HCT116 (cell line): ENCODE data around the gene LRRFIP1. TPM values are rescaled to one million over a fixed set of nuclear protein-coding genes. Genes with fewer than 3 reads are reported as not detected.

Source experiments
- ATAC-seq: fragments of 200-7000 bp; cut with Tn5 transposase; 2 replicates; pipeline ENCODE4 v1.9.1; 2020; ENCODE audit warnings: mild to moderate bottlenecking, moderate library complexity
- BruUV-seq: library from RNA; stranded (reverse); fragments of 400-500 nt; replicated peaks from 2 replicates; lab custom pipeline; 2021; lab: Mats Ljungman, UMichigan
- CTCF ChIA-PET: fragments of 300-600 bp; sonication (Branson Sonifier 250); formaldehyde crosslinking; loops from one replicate; lab custom pipeline; 2021; ENCODE audit warnings: antibody characterized with exemption; lab: Charles Lee
- POLR2A ChIA-PET: fragments of 300-600, 350-600 bp; sonication (Branson Sonifier 250); formaldehyde crosslinking; loops from one replicate; lab custom pipeline; 2021; ENCODE audit warnings: antibody characterized with exemption; lab: Charles Lee
- RAD21 ChIA-PET, 2 experiments: fragments of 300-600 bp; sonication (Branson Sonifier 250); formaldehyde crosslinking; loops; one replicate each; lab custom pipeline; 2023; ENCODE audit warnings: low total read pairs in 2 of 2; ENCODE audit not compliant: uncharacterized antibody in 2 of 2, unreplicated experiment in 2 of 2, low non-redundant PET in 1 of 2; lab: Charles Lee
- DNase-seq: peaks from one replicate; pipeline ENCODE4 v3.0.0-alpha.2; 2010; ENCODE audit warnings: low read depth, low spot score
- H2AFZ ChIP-seq: fragments of 200-600 bp; shearing (Covaris generic), sonication (generic); 2 replicates; pipeline ENCODE4 v1.6.1; 2017; ENCODE audit warnings: low read depth, mixed run types, mixed read lengths, antibody characterized with exemption, low read length; ENCODE audit not compliant: poor library complexity, severe bottlenecking
- H3K27ac ChIP-seq: 2 replicates; pipeline ENCODE4 v1.5.1; 2012; ENCODE audit warnings: low read depth, low read length
- H3K27me3 ChIP-seq: fragments of 200-600 bp; sonication (generic); 2 replicates; pipeline ENCODE4 v1.6.1; 2016; ENCODE audit warnings: mixed run types, low read length, mixed read lengths; ENCODE audit not compliant: insufficient read depth
- H3K36me3 ChIP-seq, 2 experiments: fragments of 200-500 bp in 1 of 2; fragments of 200-600 bp in 1 of 2; sonication (Bioruptor generic) in 1 of 2; sonication (generic) in 1 of 2; 2 replicates each; pipeline versions ENCODE4 v1.5.1 to v1.6.1; 2014 to 2016; ENCODE audit warnings: low read length in 2 of 2, inconsistent platforms in 1 of 2, mixed read lengths in 1 of 2, mixed run types in 1 of 2; ENCODE audit not compliant: insufficient read depth in 2 of 2, control insufficient read depth in 1 of 2
- H3K4me1 ChIP-seq, 2 experiments: fragments of 200-600 bp in 1 of 2; sonication (generic) in 1 of 2; 2 replicates each; pipeline versions ENCODE4 v1.5.1 to v1.6.1; 2012 to 2017; ENCODE audit warnings: low read length in 2 of 2, inconsistent platforms in 1 of 2, mild to moderate bottlenecking in 1 of 2, mixed read lengths in 1 of 2, mixed run types in 1 of 2, moderate library complexity in 1 of 2; ENCODE audit not compliant: insufficient read depth in 2 of 2, control insufficient read depth in 1 of 2
- H3K4me2 ChIP-seq: fragments of 200-600 bp; sonication (generic); 2 replicates; pipeline ENCODE4 v1.6.1; 2017; ENCODE audit warnings: mixed run types, low read length, mixed read lengths
- H3K4me3 ChIP-seq, 2 experiments: fragments of 200-600 bp in 1 of 2; sonication (generic) in 1 of 2; replicated peaks in 1 of 2; 2 replicates each; pipeline ENCODE4 v1.5.1; 2011 to 2016; ENCODE audit warnings: low read length in 2 of 2, control low read depth in 1 of 2, low read depth in 1 of 2, mild to moderate bottlenecking in 1 of 2, mixed read lengths in 1 of 2, mixed run types in 1 of 2
- H3K79me2 ChIP-seq: fragments of 200-600 bp; sonication (generic); 2 replicates; pipeline ENCODE4 v1.6.1; 2017; ENCODE audit warnings: mild to moderate bottlenecking, mixed run types, low read length, moderate library complexity, mixed read lengths; ENCODE audit not compliant: insufficient read depth
- H3K9ac ChIP-seq: fragments of 200-600 bp; sonication (generic); 2 replicates; pipeline ENCODE4 v1.6.1; 2016; ENCODE audit warnings: low read length, mixed read lengths
- H3K9me2 ChIP-seq: fragments of 200-600 bp; sonication (generic), shearing (Covaris generic); 2 replicates; pipeline ENCODE4 v1.6.1; 2017; ENCODE audit warnings: mixed run types, mild to moderate bottlenecking, moderate library complexity; ENCODE audit not compliant: insufficient read depth
- H3K9me3 ChIP-seq, 2 experiments: fragments of 200-500 bp in 1 of 2; fragments of 200-600 bp in 1 of 2; sonication (Bioruptor generic) in 1 of 2; sonication (generic) in 1 of 2; 2 replicates each; pipeline ENCODE4 v1.6.1; 2014 to 2017; ENCODE audit warnings: low read length in 2 of 2, mixed read lengths in 2 of 2, inconsistent platforms in 1 of 2, low read depth in 1 of 2, mild to moderate bottlenecking in 1 of 2, mixed run types in 1 of 2, moderate library complexity in 1 of 2; ENCODE audit not compliant: control insufficient read depth in 1 of 2, insufficient read depth in 1 of 2
- H4K20me1 ChIP-seq: fragments of 200-600 bp; sonication (generic), shearing (Covaris generic); 2 replicates; pipeline ENCODE4 v1.6.1; 2017; ENCODE audit warnings: mixed run types, mild to moderate bottlenecking, moderate library complexity; ENCODE audit not compliant: insufficient read depth
- CBX3 ChIP-seq: IDR thresholded peaks from 2 replicates; pipeline ENCODE4 v1.6.1; 2012; ENCODE audit warnings: low read depth
- EZH2 ChIP-seq: fragments of 200-600 bp; sonication (generic); IDR thresholded peaks from 2 replicates; pipeline ENCODE4 v1.6.1; 2017; ENCODE audit warnings: antibody characterized with exemption, mixed run types
- EZH2phosphoT487 ChIP-seq: fragments of 200-600 bp; IDR thresholded peaks from 2 replicates; pipeline ENCODE4 v1.6.1; 2018; ENCODE audit warnings: antibody characterized with exemption, borderline replicate concordance
- SIN3A ChIP-seq: IDR thresholded peaks from 2 replicates; pipeline ENCODE4 v1.6.1; 2012; ENCODE audit warnings: low read depth
- SP1 ChIP-seq: IDR thresholded peaks from 2 replicates; pipeline ENCODE4 v1.6.1; 2012; ENCODE audit warnings: low read depth
- SRF ChIP-seq: IDR thresholded peaks from 2 replicates; pipeline ENCODE4 v1.6.1; 2012; ENCODE audit warnings: low read depth
- ZFX ChIP-seq: fragments of 450-650 bp; IDR thresholded peaks from 2 replicates; pipeline ENCODE4 v1.6.1; 2017
- intact Hi-C: fragments of 100-400 bp; cut with micrococcal nuclease; formaldehyde crosslinking; loops from 2 replicates; pipeline ENCODE4 v1.10.0; 2022
- total RNA-seq: library from RNA; stranded (reverse); gene quantifications from one replicate; pipeline ENCODE4 v1.2.1, GENCODE V29; 2021; ENCODE audit not compliant: unreplicated experiment
- TF ChIP-seq, protein P1 (sequence below): IDR thresholded peaks from 2 replicates; pipeline ENCODE4 v1.6.1; 2011; ENCODE audit warnings: mild to moderate bottlenecking, low read length, moderate library complexity; ENCODE audit not compliant: insufficient replicate concordance; ENCODE audit errors: extremely low read depth
- TF ChIP-seq, protein P2 (sequence below): IDR thresholded peaks from 2 replicates; pipeline ENCODE4 v1.6.1; 2012
- TF ChIP-seq, protein P3 (sequence below): IDR thresholded peaks from 2 replicates; pipeline ENCODE4 v1.6.1; 2012

Gene LRRFIP1
- total RNA-seq, 1 experiment from 2014 or later: 76.9 TPM

- no peaks in the 10 kb centered on the region for H3K9me2 ChIP-seq
- no peak overlapping the region for H3K27ac ChIP-seq
- no peaks in the 10 kb centered on the region for H3K36me3 ChIP-seq
- ChIA-PET CTCF (no interaction called here), RAD21 (no interaction called here), POLR2A (no interaction called here)
- intact Hi-C loops: no loop called here
- no peak overlapping the region for H2AFZ ChIP-seq
- H4K20me1 ChIP-seq: no peaks in the 10 kb centered on the region
- H3K4me2 ChIP-seq: no peak overlapping the region
- no TSS peak for BruUV-seq
- no peaks in the 10 kb centered on the region for H3K79me2 ChIP-seq
- no peak overlapping the region for H3K9ac ChIP-seq
- ATAC-seq: no peak
- no peak overlapping the region for H3K4me3 ChIP-seq
- H3K27me3 ChIP-seq: no peaks in the 10 kb centered on the region
- TF ChIP-seq EZH2 (no peak), SRF (no peak), SIN3A (no peak), SP1 (no peak), CBX3 (no peak), ZFX (no peak), EZH2phosphoT487 (no peak)
- TF ChIP-seq, protein P1, sequence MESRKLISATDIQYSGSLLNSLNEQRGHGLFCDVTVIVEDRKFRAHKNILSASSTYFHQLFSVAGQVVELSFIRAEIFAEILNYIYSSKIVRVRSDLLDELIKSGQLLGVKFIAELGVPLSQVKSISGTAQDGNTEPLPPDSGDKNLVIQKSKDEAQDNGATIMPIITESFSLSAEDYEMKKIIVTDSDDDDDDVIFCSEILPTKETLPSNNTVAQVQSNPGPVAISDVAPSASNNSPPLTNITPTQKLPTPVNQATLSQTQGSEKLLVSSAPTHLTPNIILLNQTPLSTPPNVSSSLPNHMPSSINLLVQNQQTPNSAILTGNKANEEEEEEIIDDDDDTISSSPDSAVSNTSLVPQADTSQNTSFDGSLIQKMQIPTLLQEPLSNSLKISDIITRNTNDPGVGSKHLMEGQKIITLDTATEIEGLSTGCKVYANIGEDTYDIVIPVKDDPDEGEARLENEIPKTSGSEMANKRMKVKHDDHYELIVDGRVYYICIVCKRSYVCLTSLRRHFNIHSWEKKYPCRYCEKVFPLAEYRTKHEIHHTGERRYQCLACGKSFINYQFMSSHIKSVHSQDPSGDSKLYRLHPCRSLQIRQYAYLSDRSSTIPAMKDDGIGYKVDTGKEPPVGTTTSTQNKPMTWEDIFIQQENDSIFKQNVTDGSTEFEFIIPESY: no peak
- TF ChIP-seq, protein P2, sequence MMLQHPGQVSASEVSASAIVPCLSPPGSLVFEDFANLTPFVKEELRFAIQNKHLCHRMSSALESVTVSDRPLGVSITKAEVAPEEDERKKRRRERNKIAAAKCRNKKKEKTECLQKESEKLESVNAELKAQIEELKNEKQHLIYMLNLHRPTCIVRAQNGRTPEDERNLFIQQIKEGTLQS: no peak
- TF ChIP-seq, protein P3, sequence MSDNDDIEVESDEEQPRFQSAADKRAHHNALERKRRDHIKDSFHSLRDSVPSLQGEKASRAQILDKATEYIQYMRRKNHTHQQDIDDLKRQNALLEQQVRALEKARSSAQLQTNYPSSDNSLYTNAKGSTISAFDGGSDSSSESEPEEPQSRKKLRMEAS: no peak
- no peaks in the 10 kb centered on the region for H3K4me1 ChIP-seq
- DNase-seq: no peak
- H3K9me3 ChIP-seq: no peaks in the 10 kb centered on the region
These were observed 24.2 kb upstream of the LRRFIP1 start for GRCh38 chr2:237603049-237603717.
